HepG2 (cell line): ENCODE measurements around the gene MED12L. TPM values are rescaled to one million over a fixed set of nuclear protein-coding genes. Genes with fewer than 3 reads are reported as not detected.

Experiments
- ATAC-seq: fragments of 200-7000 bp; cut with Tn5 transposase; 3 replicates; pipeline ENCODE4 v1.9.1; 2020; ENCODE audit warnings: mild to moderate bottlenecking, moderate library complexity
- BruUV-seq: library from RNA; stranded (reverse); fragments of 400-500 nt; replicated peaks from 2 replicates; lab custom pipeline; 2021; lab: Mats Ljungman, UMichigan
- CTCF ChIA-PET: fragments of 300-600 bp; formaldehyde crosslinking; extraction: SDS; loops from one replicate; lab custom pipeline; 2021; ENCODE audit warnings: low total read pairs, inconsistent platforms, low intra/inter-chr PET ratio; lab: Yijun Ruan, JAX
- POLR2A ChIA-PET: fragments of 350-600 bp; sonication (Branson Sonifier 250); formaldehyde crosslinking; loops from one replicate; lab custom pipeline; 2020; ENCODE audit warnings: antibody characterized with exemption, inconsistent platforms; lab: Yijun Ruan, JAX
- DNase-seq: peaks from one replicate; pipeline ENCODE4 v3.0.0-alpha.2; 2015; ENCODE audit warnings: low spot score
- FAIRE-seq: peaks from 3 replicates; lab custom pipeline; 2011; peaks lifted over from hg19 to GRCh38; lab: Jason Lieb, UNC
- H2AFZ ChIP-seq: one replicate; pipeline ENCODE4 v1.6.1; 2011; ENCODE audit warnings: low read length, inconsistent platforms
- H3K27ac ChIP-seq: fragments of 300-600 bp; 3 replicates; pipeline ENCODE4 v1.8.0; 2011; ENCODE audit warnings: mixed run types, mild to moderate bottlenecking, mixed read lengths, low read length, inconsistent platforms; ENCODE audit not compliant: insufficient read depth; ENCODE audit errors: extremely low read length
- H3K27me3 ChIP-seq, 2 experiments: fragments of 200-600 bp in 1 of 2; 2 replicates in 1 of 2; 3 replicates in 1 of 2; pipeline versions ENCODE4 v1.6.0 to v1.8.0; 2011; ENCODE audit warnings: low read length in 2 of 2, mild to moderate bottlenecking in 2 of 2, moderate library complexity in 2 of 2, inconsistent platforms in 1 of 2; ENCODE audit not compliant: insufficient read depth in 2 of 2, control insufficient read depth in 1 of 2
- H3K36me3 ChIP-seq, 2 experiments: fragments of 200-600 bp in 1 of 2; replicated peaks in 1 of 2; 2 replicates in 1 of 2; 3 replicates in 1 of 2; pipeline versions ENCODE4 v1.5.1 to v1.8.0; 2011; ENCODE audit warnings: low read length in 2 of 2, inconsistent platforms in 1 of 2; ENCODE audit not compliant: insufficient read depth in 2 of 2, control insufficient read depth in 1 of 2
- H3K4me1 ChIP-seq: 2 replicates; pipeline ENCODE4 v1.5.1; 2012; ENCODE audit warnings: low read length, inconsistent platforms; ENCODE audit not compliant: insufficient read depth
- H3K4me2 ChIP-seq: 2 replicates; pipeline ENCODE4 v1.6.0; 2011; ENCODE audit warnings: low read depth, low read length, inconsistent platforms
- H3K4me3 ChIP-seq, 3 experiments: fragments of 200-600 bp in 1 of 3; sonication (generic), shearing (Covaris generic) in 1 of 3; replicated peaks in 1 of 3; 2 replicates each; pipeline ENCODE4 v1.5.1; 2011 to 2016; ENCODE audit warnings: low read length in 3 of 3, inconsistent platforms in 2 of 3, low read depth in 2 of 3, mild to moderate bottlenecking in 2 of 3, control low read depth in 1 of 3, mixed read lengths in 1 of 3; ENCODE audit not compliant: insufficient read depth in 1 of 3
- H3K79me2 ChIP-seq: one replicate; pipeline ENCODE4 v1.6.1; 2011; ENCODE audit warnings: low read length, inconsistent platforms; ENCODE audit not compliant: insufficient read depth
- H3K9ac ChIP-seq: 2 replicates; pipeline ENCODE4 v1.6.0; 2011; ENCODE audit warnings: mild to moderate bottlenecking, low read depth, low read length, inconsistent platforms; ENCODE audit not compliant: insufficient read depth
- H3K9me3 ChIP-seq: 2 replicates; pipeline ENCODE4 v1.5.1; 2012; ENCODE audit warnings: mild to moderate bottlenecking, low read length
- H4K20me1 ChIP-seq: 2 replicates; pipeline ENCODE4 v1.6.0; 2011; ENCODE audit warnings: inconsistent platforms, mild to moderate bottlenecking, low read length, moderate library complexity; ENCODE audit not compliant: insufficient read depth
- CHD4 ChIP-seq: fragments of 200-600 bp; sonication (generic); IDR thresholded peaks from 2 replicates; pipeline ENCODE4 v1.7.0; 2017; ENCODE audit warnings: mild to moderate bottlenecking, low read length, borderline replicate concordance
- HOXA5 ChIP-seq: sonication (generic); formaldehyde crosslinking; IDR thresholded peaks from 2 replicates; pipeline ENCODE4 v1.4.0; 2020; ENCODE audit warnings: missing genetic modification reagents
- JDP2 ChIP-seq: sonication (generic); formaldehyde crosslinking; IDR thresholded peaks from 2 replicates; pipeline ENCODE4 v1.8.1; 2022; ENCODE audit warnings: missing genetic modification reagents, borderline replicate concordance
- MAFF ChIP-seq: IDR thresholded peaks from 2 replicates; pipeline ENCODE4 v1.6.1; 2011; ENCODE audit warnings: low read depth, low read length, improper control_type of control experiment
- SIX1 ChIP-seq: sonication (generic); formaldehyde crosslinking; IDR thresholded peaks from 2 replicates; pipeline ENCODE4 v1.4.0; 2020; ENCODE audit warnings: missing genetic modification reagents, borderline replicate concordance
- TBX3 ChIP-seq: fragments of 450-650 bp; IDR thresholded peaks from 2 replicates; pipeline ENCODE4 v1.6.1; 2017; ENCODE audit warnings: antibody characterized with exemption, mild to moderate bottlenecking, inconsistent platforms, borderline replicate concordance
- TCF7 ChIP-seq: sonication (generic); IDR thresholded peaks from 2 replicates; pipeline ENCODE4 v1.6.1; 2016; ENCODE audit warnings: antibody characterized with exemption, low read depth
- U2AF1 ChIP-seq: fragments of 200-400 bp; formaldehyde crosslinking; optimal IDR thresholded peaks from 2 replicates; pipeline ENCODE3; 2017; ENCODE audit warnings: mild to moderate bottlenecking, low read depth, low read length
- ZNF30 ChIP-seq: sonication (generic); formaldehyde crosslinking; IDR thresholded peaks from 2 replicates; pipeline ENCODE4 v1.5.0; 2020; ENCODE audit warnings: mild to moderate bottlenecking, missing genetic modification reagents
- ZNF501 ChIP-seq: sonication (generic); formaldehyde crosslinking; IDR thresholded peaks from 2 replicates; pipeline ENCODE4 v1.5.1; 2020; ENCODE audit warnings: mild to moderate bottlenecking, moderate library complexity, missing genetic modification reagents
- WGBS: methylation state at CpG from one replicate; pipeline ENCODE4 v1.1.6; 2017; ENCODE audit warnings: low lambda C conversion rate; 5-methylcytosine and 5-hydroxymethylcytosine counted together
- in situ Hi-C: cut with HindIII; loops from 2 replicates; pipeline ENCODE4 v1.10.0; 2017; ENCODE audit warnings: low pct_unique_long_range_greater_than_20kb; ENCODE audit not compliant: extremely low pct_ligation_motif_present
- intact Hi-C: fragments of 100-400 bp; cut with micrococcal nuclease; formaldehyde crosslinking; loops from one replicate; pipeline ENCODE4 v1.10.0; 2022; ENCODE audit not compliant: unreplicated experiment
- polyA plus RNA-seq, 8 experiments: library from polyadenylated mRNA; depleted of rRNA in 3 of 8; stranded (reverse) in 7 of 8; unstranded in 1 of 8; fragments of >200 nt; fragmentation: Illumina TruSeq in 4 of 8; extraction: Trizol in 4 of 8; gene quantifications; 2 replicates each; pipeline versions ENCODE4 v1.2.1 to v1.2.3, GENCODE V29; 2011 to 2016; ENCODE audit warnings: low read depth in 4 of 8, missing spikeins in 1 of 8, mixed read lengths in 1 of 8; ENCODE audit not compliant: insufficient read depth in 1 of 8
- total RNA-seq, 5 experiments: library from RNA; depleted of rRNA; stranded (reverse); fragments of >200 nt; fragmentation: Illumina TruSeq; extraction: Trizol; gene quantifications; 2 replicates each; pipeline ENCODE4 v1.2.3, GENCODE V29; 2016; ENCODE audit warnings: low read depth in 1 of 5
- TF ChIP-seq, protein P1 (sequence below): sonication (generic); formaldehyde crosslinking; IDR thresholded peaks from 2 replicates; pipeline ENCODE4 v1.4.0; 2020; ENCODE audit warnings: low read depth, missing genetic modification reagents

The MED12L gene
- total and polyA plus RNA-seq, 2 of the 13 experiments (the other 11 are each of a cell fraction or from before 2014, with no cell fraction given): 0.07 to 0.64 TPM

DNA sequence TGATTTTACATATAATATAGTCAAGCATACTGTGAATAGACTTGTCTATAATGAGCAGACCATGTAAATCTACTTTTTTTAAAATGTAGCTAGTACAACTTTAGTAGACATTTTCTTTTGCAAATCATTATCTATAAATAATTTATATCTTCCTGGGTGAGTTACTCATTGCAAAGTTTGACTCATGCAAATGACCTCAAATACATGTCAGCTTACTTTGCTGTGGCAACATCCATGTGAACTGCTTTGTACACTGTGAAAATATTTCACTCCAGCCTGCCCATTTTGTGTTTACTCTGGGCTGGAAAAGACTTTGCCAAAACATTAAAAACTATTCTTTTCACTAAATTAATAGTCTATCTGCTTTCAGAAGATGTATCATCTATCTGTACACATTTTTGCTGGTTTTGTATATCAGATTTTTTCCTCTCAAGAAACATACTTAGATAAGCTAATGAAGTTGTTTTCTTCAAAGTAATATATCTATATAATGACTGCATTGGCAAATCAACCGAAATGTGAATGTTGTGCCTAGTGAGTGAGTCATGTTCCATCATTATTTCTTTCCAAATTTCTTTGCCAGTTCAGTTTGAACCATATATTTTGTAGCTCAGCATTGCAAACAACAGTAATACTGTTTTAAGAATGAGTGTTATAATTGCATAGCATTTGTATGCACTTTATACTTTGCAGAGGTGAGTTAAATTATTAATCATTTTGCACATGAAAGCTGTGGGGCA is 348.9 kb downstream of the MED12L start:
- Histone ChIP-seq H3K4me2 (no peak overlapping the region), H3K36me3 (no peaks in the 10 kb centered on the region), H2AFZ (no peak overlapping the region), H3K27me3 (no peaks in the 10 kb centered on the region; a peak in 1 of 5 replicates)
- ATAC-seq: no peak
- TF ChIP-seq TBX3 (no peak), HOXA5 (no peak), SIX1 (no peak), CHD4 (no peak), ZNF30 (CRISPR knock-in tag) (no peak), JDP2 (CRISPR knock-in tag) (no peak), MAFF (no peak), TCF7 (no peak), U2AF1 (no peak), ZNF501 (CRISPR knock-in tag) (no peak)
- TF ChIP-seq, protein P1, sequence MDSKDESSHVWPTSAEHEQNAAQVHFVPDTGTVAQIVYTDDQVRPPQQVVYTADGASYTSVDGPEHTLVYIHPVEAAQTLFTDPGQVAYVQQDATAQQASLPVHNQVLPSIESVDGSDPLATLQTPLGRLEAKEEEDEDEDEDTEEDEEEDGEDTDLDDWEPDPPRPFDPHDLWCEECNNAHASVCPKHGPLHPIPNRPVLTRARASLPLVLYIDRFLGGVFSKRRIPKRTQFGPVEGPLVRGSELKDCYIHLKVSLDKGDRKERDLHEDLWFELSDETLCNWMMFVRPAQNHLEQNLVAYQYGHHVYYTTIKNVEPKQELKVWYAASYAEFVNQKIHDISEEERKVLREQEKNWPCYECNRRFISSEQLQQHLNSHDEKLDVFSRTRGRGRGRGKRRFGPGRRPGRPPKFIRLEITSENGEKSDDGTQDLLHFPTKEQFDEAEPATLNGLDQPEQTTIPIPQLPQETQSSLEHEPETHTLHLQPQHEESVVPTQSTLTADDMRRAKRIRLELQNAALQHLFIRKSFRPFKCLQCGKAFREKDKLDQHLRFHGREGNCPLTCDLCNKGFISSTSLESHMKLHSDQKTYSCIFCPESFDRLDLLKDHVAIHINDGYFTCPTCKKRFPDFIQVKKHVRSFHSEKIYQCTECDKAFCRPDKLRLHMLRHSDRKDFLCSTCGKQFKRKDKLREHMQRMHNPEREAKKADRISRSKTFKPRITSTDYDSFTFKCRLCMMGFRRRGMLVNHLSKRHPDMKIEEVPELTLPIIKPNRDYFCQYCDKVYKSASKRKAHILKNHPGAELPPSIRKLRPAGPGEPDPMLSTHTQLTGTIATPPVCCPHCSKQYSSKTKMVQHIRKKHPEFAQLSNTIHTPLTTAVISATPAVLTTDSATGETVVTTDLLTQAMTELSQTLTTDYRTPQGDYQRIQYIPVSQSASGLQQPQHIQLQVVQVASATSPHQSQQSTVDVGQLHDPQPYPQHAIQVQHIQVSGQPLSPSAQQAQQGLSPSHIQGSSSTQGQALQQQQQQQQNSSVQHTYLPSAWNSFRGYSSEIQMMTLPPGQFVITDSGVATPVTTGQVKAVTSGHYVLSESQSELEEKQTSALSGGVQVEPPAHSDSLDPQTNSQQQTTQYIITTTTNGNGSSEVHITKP (CRISPR knock-in tag): no peak
- TF ChIP-seq, all 625 proteins: peak for 0
- Histone ChIP-seq H3K4me1 (no peaks in the 10 kb centered on the region), H3K9ac (no peak overlapping the region), H3K9me3 (no peaks in the 10 kb centered on the region), H3K27ac (no peak overlapping the region), H3K79me2 (no peaks in the 10 kb centered on the region), H4K20me1 (no peaks in the 10 kb centered on the region), H3K4me3 (no peak overlapping the region)
- CTCF ChIA-PET: no interaction called here
- POLR2A ChIA-PET: no interaction called here
- FAIRE-seq (no peak), DNase-seq (no peak)
- intact Hi-C loops: no loop called here
- BruUV-seq: no TSS peak
- in situ Hi-C loops: no loop called here
- 0% methylated on average over 1 of the region's 1 CpG for WGBS
